H9 (cell line): ENCODE measurements around the gene ATG7. TPM values are rescaled to one million over a fixed set of nuclear protein-coding genes. Genes with fewer than 3 reads are reported as not detected.
A peak's percentile ranks its signal among the peaks of the same experiment; 100 is the strongest.

ENCODE experiments used
- DNase-seq: peaks from one replicate; pipeline ENCODE4 v3.0.0-alpha.2; 2017
- H2AFZ ChIP-seq: one replicate; pipeline ENCODE4 v1.6.1; 2013; ENCODE audit warnings: mild to moderate bottlenecking, low read length, control low read depth, moderate library complexity
- H2AK5ac ChIP-seq: 2 replicates; pipeline ENCODE4 v1.6.1; 2013; ENCODE audit warnings: low read length, control low read depth, mixed read lengths; ENCODE audit not compliant: insufficient read length
- H2BK120ac ChIP-seq: one replicate; pipeline ENCODE4 v1.6.1; 2013; ENCODE audit warnings: low read depth, mild to moderate bottlenecking, low read length, control low read depth, inconsistent platforms; ENCODE audit not compliant: poor library complexity, severe bottlenecking
- H2BK12ac ChIP-seq: 2 replicates; pipeline ENCODE4 v1.6.1; 2013; ENCODE audit warnings: low read length, control low read depth, mixed read lengths, low read depth; ENCODE audit not compliant: insufficient read length
- H2BK15ac ChIP-seq: 2 replicates; pipeline ENCODE4 v1.6.1; 2013; ENCODE audit warnings: low read depth, low read length, control low read depth
- H2BK20ac ChIP-seq: one replicate; pipeline ENCODE4 v1.6.1; 2013; ENCODE audit warnings: low read depth, mild to moderate bottlenecking, low read length, control low read depth, inconsistent platforms; ENCODE audit not compliant: poor library complexity, severe bottlenecking
- H2BK5ac ChIP-seq: 2 replicates; pipeline ENCODE4 v1.6.1; 2013; ENCODE audit warnings: low read length, control low read depth, mixed read lengths; ENCODE audit not compliant: insufficient read length
- H3K14ac ChIP-seq: 2 replicates; pipeline ENCODE4 v1.6.1; 2013; ENCODE audit warnings: low read length, control low read depth; ENCODE audit not compliant: insufficient read depth
- H3K18ac ChIP-seq: 2 replicates; pipeline ENCODE4 v1.6.1; 2013; ENCODE audit warnings: low read depth, mild to moderate bottlenecking, mixed read lengths, low read length, control low read depth; ENCODE audit not compliant: insufficient read length
- H3K23ac ChIP-seq: 2 replicates; pipeline ENCODE4 v1.6.1; 2013; ENCODE audit warnings: low read length, control low read depth, mixed read lengths, low read depth; ENCODE audit not compliant: insufficient read length
- H3K23me2 ChIP-seq: 2 replicates; pipeline ENCODE4 v1.6.1; 2013; ENCODE audit warnings: low read depth, mild to moderate bottlenecking, mixed read lengths, low read length, control low read depth; ENCODE audit not compliant: insufficient read length, poor library complexity, severe bottlenecking
- H3K27ac ChIP-seq: 2 replicates; pipeline ENCODE4 v1.5.1; 2013; ENCODE audit warnings: low read length, control low read depth, mixed read lengths, low read depth; ENCODE audit not compliant: insufficient read length
- H3K27me3 ChIP-seq: 2 replicates; pipeline ENCODE4 v1.6.1; 2013; ENCODE audit warnings: low read length, control low read depth, inconsistent platforms; ENCODE audit not compliant: insufficient read depth
- H3K4ac ChIP-seq: 2 replicates; pipeline ENCODE4 v1.6.1; 2013; ENCODE audit warnings: low read depth, mild to moderate bottlenecking, control low read depth, inconsistent platforms, low read length, moderate library complexity
- H3K4me1 ChIP-seq: 2 replicates; pipeline ENCODE4 v1.6.1; 2013; ENCODE audit warnings: low read length, control low read depth, inconsistent platforms; ENCODE audit not compliant: insufficient read depth
- H3K4me2 ChIP-seq: 2 replicates; pipeline ENCODE4 v1.6.1; 2013; ENCODE audit warnings: low read length, control low read depth, mixed read lengths; ENCODE audit not compliant: insufficient read length, insufficient read depth
- H3K56ac ChIP-seq: 2 replicates; pipeline ENCODE4 v1.6.1; 2013; ENCODE audit warnings: low read depth, mild to moderate bottlenecking, mixed read lengths, low read length, control low read depth; ENCODE audit not compliant: insufficient read length
- H3K79me1 ChIP-seq: 2 replicates; pipeline ENCODE4 v1.6.1; 2013; ENCODE audit warnings: low read depth, mild to moderate bottlenecking, moderate library complexity, low read length, control low read depth, inconsistent platforms; ENCODE audit not compliant: insufficient read depth, poor library complexity, severe bottlenecking
- H3K79me2 ChIP-seq: 2 replicates; pipeline ENCODE4 v1.6.1; 2013; ENCODE audit warnings: low read length, control low read depth, inconsistent platforms; ENCODE audit not compliant: insufficient read depth
- H3K9ac ChIP-seq: 2 replicates; pipeline ENCODE4 v1.6.1; 2013; ENCODE audit warnings: low read length, control low read depth, mixed read lengths; ENCODE audit not compliant: insufficient read length; ENCODE audit errors: extremely low read depth
- H3K9me3 ChIP-seq: one replicate; pipeline ENCODE4 v1.6.1; 2013; ENCODE audit warnings: low read depth, low read length, inconsistent platforms; ENCODE audit not compliant: control insufficient read depth
- H3T11ph ChIP-seq: one replicate; pipeline ENCODE4 v1.6.1; 2013; ENCODE audit warnings: mild to moderate bottlenecking, low read length, control low read depth, inconsistent platforms
- H4K20me1 ChIP-seq: one replicate; pipeline ENCODE4 v1.6.1; 2013; ENCODE audit not compliant: control insufficient read depth, insufficient read length, insufficient read depth
- H4K5ac ChIP-seq: 2 replicates; pipeline ENCODE4 v1.6.1; 2013; ENCODE audit warnings: low read depth, mild to moderate bottlenecking, mixed read lengths, low read length, control low read depth; ENCODE audit not compliant: insufficient read length
- H4K8ac ChIP-seq: replicated peaks from 2 replicates; pipeline ENCODE4 v1.6.1; 2013; ENCODE audit warnings: low read length, control low read depth, mixed read lengths, low read depth; ENCODE audit not compliant: insufficient read length
- H4K91ac ChIP-seq: 2 replicates; pipeline ENCODE4 v1.6.1; 2013; ENCODE audit warnings: low read depth, mild to moderate bottlenecking, moderate library complexity, mixed read lengths, low read length, control low read depth; ENCODE audit not compliant: insufficient read length
- H3K27ac Mint-ChIP-seq, 3 experiments: 2 replicates in 2 of 3; 3 replicates in 1 of 3; pipeline ENCODE4 v1.8.0; 2020 to 2021; ENCODE audit warnings: mixed read lengths in 3 of 3, mild to moderate bottlenecking in 1 of 3, moderate library complexity in 1 of 3
- H3K27me3 Mint-ChIP-seq: 2 replicates; pipeline ENCODE4 v1.8.0; 2021; ENCODE audit warnings: low read depth, mild to moderate bottlenecking, moderate library complexity, mixed read lengths
- H3K36me3 Mint-ChIP-seq, 3 experiments: 2 replicates in 2 of 3; 3 replicates in 1 of 3; pipeline ENCODE4 v1.8.0; 2020 to 2021; ENCODE audit warnings: low read depth in 3 of 3, mixed read lengths in 3 of 3; ENCODE audit not compliant: insufficient read depth in 1 of 3
- H3K4me1 Mint-ChIP-seq, 2 experiments: 2 replicates each; pipeline ENCODE4 v1.8.0; 2020; ENCODE audit warnings: mixed read lengths in 2 of 2
- H3K4me3 Mint-ChIP-seq, 2 experiments: 2 replicates in 1 of 2; 3 replicates in 1 of 2; pipeline ENCODE4 v1.8.0; 2020 to 2021; ENCODE audit warnings: mild to moderate bottlenecking in 2 of 2, mixed read lengths in 2 of 2, moderate library complexity in 1 of 2
- H3K9me3 Mint-ChIP-seq, 2 experiments: 2 replicates in 1 of 2; 3 replicates in 1 of 2; pipeline ENCODE4 v1.8.0; 2020; ENCODE audit warnings: mild to moderate bottlenecking in 2 of 2, mixed read lengths in 2 of 2, moderate library complexity in 1 of 2
- CTCF ChIP-seq: fragments of 200-600 bp; sonication (generic); conservative IDR thresholded peaks from 3 replicates; pipeline ENCODE4 v1.8.0; 2021; ENCODE audit warnings: antibody characterized with exemption, mild to moderate bottlenecking
- WGBS: extraction: QIAGEN DNeasy Blood & Tissue Kit; methylation state at CpG from one replicate; pipeline ENCODE4 v1.1.7; 2013; ENCODE audit warnings: missing lambda C conversion rate, low lambda C conversion rate, mixed read lengths; ENCODE audit not compliant: insufficient read length; ENCODE audit errors: extremely low coverage; 5-methylcytosine and 5-hydroxymethylcytosine counted together
- total RNA-seq: library from RNA; stranded (reverse); gene quantifications from 2 replicates; pipeline ENCODE4 v1.2.1, GENCODE V29; 2021

ATG7 gene
- total RNA-seq, 1 experiment from 2014 or later, result 17.9 TPM

GRCh38 chr3:11391174-11391879 is 119.1 kb downstream of the ATG7 start:
- no peaks in the 10 kb centered on the region for H3K9me3 Mint-ChIP-seq
- no peak overlapping the region for H3K4ac ChIP-seq
- no peak overlapping the region for H3K9ac ChIP-seq
- no peaks in the 10 kb centered on the region; the same call in 1 of the 2 replicates for H3K4me1 ChIP-seq
- no peak overlapping the region for H2BK20ac ChIP-seq
- H3K18ac ChIP-seq, result no peak overlapping the region
- H3K27ac Mint-ChIP-seq, result peak overlapping the region in 1 of 3 experiments; percentile 53; a peak in 1 of 7 replicates
- no peak overlapping the region for H2AK5ac ChIP-seq
- no peak overlapping the region for H4K8ac ChIP-seq
- no peak overlapping the region for H3K14ac ChIP-seq
- no peak overlapping the region for H2BK120ac ChIP-seq
- H3K4me3 Mint-ChIP-seq, result no peak overlapping the region
- H4K20me1 ChIP-seq, result no peaks in the 10 kb centered on the region
- no peak overlapping the region for H4K91ac ChIP-seq
- no peaks in the 10 kb centered on the region for H3K27me3 ChIP-seq
- no CpG with 5 or more reads among the region's 6 CpGs for WGBS
- DNase-seq, result no peak
- no peak for TF ChIP-seq CTCF
- H3K23me2 ChIP-seq, result no peaks in the 10 kb centered on the region
- no peak overlapping the region for H3K23ac ChIP-seq
- no peak overlapping the region for H2BK15ac ChIP-seq
- no peak overlapping the region for H3K27ac ChIP-seq
- no peaks in the 10 kb centered on the region for H3K79me2 ChIP-seq
- H3T11ph ChIP-seq, result no peak overlapping the region
- no peak overlapping the region for H3K56ac ChIP-seq
- no peak overlapping the region for H2AFZ ChIP-seq
- no peak overlapping the region for H3K4me2 ChIP-seq
- H3K36me3 Mint-ChIP-seq, result no peaks in the 10 kb centered on the region
- no peak overlapping the region for H4K5ac ChIP-seq
- no peak overlapping the region for H2BK5ac ChIP-seq
- H3K9me3 ChIP-seq, result no peaks in the 10 kb centered on the region
- H3K27me3 Mint-ChIP-seq, result no peaks in the 10 kb centered on the region
- H3K4me1 Mint-ChIP-seq, result peaks cover 16 to 20% of the 10 kb centered on the region in 2 experiments
- H2BK12ac ChIP-seq, result no peak overlapping the region
- H3K79me1 ChIP-seq, result no peaks in the 10 kb centered on the region
